ENCODE measurements around the gene DALRD3.

DNA sequence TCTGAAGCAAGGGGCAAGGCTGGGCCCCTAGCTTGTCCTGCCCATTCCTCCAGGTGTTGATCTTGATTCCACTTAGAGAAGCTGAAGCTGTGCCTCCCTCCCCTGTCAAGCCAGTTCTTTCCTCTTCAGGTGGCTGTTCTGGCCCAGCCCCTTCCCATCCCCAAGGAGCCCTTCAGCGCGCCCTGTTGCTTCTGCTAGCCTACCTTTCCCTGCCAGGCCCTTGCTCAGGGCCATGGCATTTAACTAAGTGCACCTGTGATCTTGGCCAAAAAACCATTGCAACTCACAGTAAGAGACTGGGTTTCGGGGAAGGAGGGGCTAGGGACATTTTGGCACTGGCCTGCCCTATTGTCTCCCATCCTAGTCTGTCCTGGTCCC lies 13.1 kb downstream of the DALRD3 start:
- TF ChIP-seq, protein P1, sequence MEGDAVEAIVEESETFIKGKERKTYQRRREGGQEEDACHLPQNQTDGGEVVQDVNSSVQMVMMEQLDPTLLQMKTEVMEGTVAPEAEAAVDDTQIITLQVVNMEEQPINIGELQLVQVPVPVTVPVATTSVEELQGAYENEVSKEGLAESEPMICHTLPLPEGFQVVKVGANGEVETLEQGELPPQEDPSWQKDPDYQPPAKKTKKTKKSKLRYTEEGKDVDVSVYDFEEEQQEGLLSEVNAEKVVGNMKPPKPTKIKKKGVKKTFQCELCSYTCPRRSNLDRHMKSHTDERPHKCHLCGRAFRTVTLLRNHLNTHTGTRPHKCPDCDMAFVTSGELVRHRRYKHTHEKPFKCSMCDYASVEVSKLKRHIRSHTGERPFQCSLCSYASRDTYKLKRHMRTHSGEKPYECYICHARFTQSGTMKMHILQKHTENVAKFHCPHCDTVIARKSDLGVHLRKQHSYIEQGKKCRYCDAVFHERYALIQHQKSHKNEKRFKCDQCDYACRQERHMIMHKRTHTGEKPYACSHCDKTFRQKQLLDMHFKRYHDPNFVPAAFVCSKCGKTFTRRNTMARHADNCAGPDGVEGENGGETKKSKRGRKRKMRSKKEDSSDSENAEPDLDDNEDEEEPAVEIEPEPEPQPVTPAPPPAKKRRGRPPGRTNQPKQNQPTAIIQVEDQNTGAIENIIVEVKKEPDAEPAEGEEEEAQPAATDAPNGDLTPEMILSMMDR (IDR thresholded peaks at IDR 0.05; ENCODE audit: low read depth, low read length): no peak
- TF ChIP-seq EZH2phosphoT487 (IDR thresholded peaks at IDR 0.05; ENCODE audit: low read depth): no peak

Data from OCI-LY3 (cell line).